Measurements from ENCODE around the gene HSFX3.
"Not testable (repeated sequence)": the region's sequence is repeated elsewhere in the genome, so short reads cannot be mapped to it uniquely, and the experiment has no call there.

HSFX3 gene

GRCh38 chrX:149541521-149542047 is 8.1 kb downstream of the HSFX3 start:
- peak overlapping the region; percentile 76 for H3K4me3 ChIP-seq (ENCODE audit: low read depth, low read length)
- TF ChIP-seq CTCF (IDR thresholded peaks at IDR 0.05; ENCODE audit: low read depth, low read length): no peak

GRCh38 chrX:149540621-149541520 is 8.9 kb downstream of the HSFX3 start, which contains the start of gene EOLA1:
TSS of gene EOLA1 (plus strand) at chrX:149541012. CDS start at chrX:149545631, 4,619 bp downstream.
- no peak for TF ChIP-seq CTCF (IDR thresholded peaks at IDR 0.05; ENCODE audit: low read depth, low read length)
- H3K4me3 ChIP-seq (ENCODE audit: low read depth, low read length): peak within 1 kb of the TSS; percentile 76

GRCh38 chrX:149540131-149540620 is 9.5 kb downstream of the HSFX3 start:
- TF ChIP-seq CTCF (IDR thresholded peaks at IDR 0.05; ENCODE audit: low read depth, low read length): no peak
- peak overlapping the region; percentile 76 for H3K4me3 ChIP-seq (ENCODE audit: low read depth, low read length)

GRCh38 chrX:149539283-149540130 is 10.2 kb downstream of the HSFX3 start:
- H3K4me3 ChIP-seq (ENCODE audit: low read depth, low read length): peak overlapping the region; percentile 50
- no peak for TF ChIP-seq CTCF (IDR thresholded peaks at IDR 0.05; ENCODE audit: low read depth, low read length)

GRCh38 chrX:149537474-149537873 is 12.2 kb downstream of the HSFX3 start:
- not testable (repeated sequence) for H3K4me3 ChIP-seq (ENCODE audit: low read depth, low read length)

- not testable (repeated sequence) for H3K4me3 ChIP-seq (ENCODE audit: low read depth, low read length)
These were observed 14.7 kb downstream of the HSFX3 start for GRCh38 chrX:149534926-149535602.

GRCh38 chrX:149533999-149534398 is 15.7 kb downstream of the HSFX3 start:
- not testable (repeated sequence) for H3K4me3 ChIP-seq (ENCODE audit: low read depth, low read length)

- not testable (repeated sequence) for H3K4me3 ChIP-seq (ENCODE audit: low read depth, low read length)
These were observed 16.9 kb downstream of the HSFX3 start for GRCh38 chrX:149532868-149533267.

- H3K4me3 ChIP-seq (ENCODE audit: low read depth, low read length): no peak overlapping the region
- TF ChIP-seq CTCF (IDR thresholded peaks at IDR 0.05; ENCODE audit: low read depth, low read length): no peak
These were observed 18.1 kb downstream of the HSFX3 start for GRCh38 chrX:149531599-149531998.
